Immature natural killer cell (primary cell): Measurements from ENCODE around the gene HRH4. TPM values are rescaled to one million over a fixed set of nuclear protein-coding genes. Genes with fewer than 3 reads are reported as not detected.

Source experiments
- DNase-seq, 3 donors: peaks; one replicate each; pipeline ENCODE4 v3.0.0; 2022; ENCODE audit warnings: mixed read lengths in 1 of 3
- H3K27ac Mint-ChIP-seq, 6 donors: one replicate each; pipeline ENCODE4 v1.8.0; 2020; ENCODE audit warnings: mixed read lengths in 6 of 6, mild to moderate bottlenecking in 5 of 6, inconsistent platforms in 4 of 6, moderate library complexity in 3 of 6
- H3K27me3 Mint-ChIP-seq, 3 donors: one replicate each; pipeline ENCODE4 v1.8.0; 2020 to 2021; ENCODE audit warnings: low read depth in 3 of 3, mild to moderate bottlenecking in 3 of 3, mixed read lengths in 3 of 3, moderate library complexity in 3 of 3, inconsistent platforms in 1 of 3
- H3K36me3 Mint-ChIP-seq, 3 donors: one replicate each; pipeline ENCODE4 v1.8.0; 2020; ENCODE audit warnings: mixed read lengths in 3 of 3, inconsistent platforms in 2 of 3, mild to moderate bottlenecking in 2 of 3
- H3K4me1 Mint-ChIP-seq, 2 donors: one replicate each; pipeline ENCODE4 v1.8.0; 2020; ENCODE audit warnings: inconsistent platforms in 2 of 2, mild to moderate bottlenecking in 2 of 2, mixed read lengths in 2 of 2, moderate library complexity in 1 of 2
- H3K4me3 Mint-ChIP-seq, 5 donors: one replicate each; pipeline ENCODE4 v1.8.0; 2020; ENCODE audit warnings: mild to moderate bottlenecking in 5 of 5, mixed read lengths in 5 of 5, inconsistent platforms in 3 of 5, moderate library complexity in 3 of 5
- H3K9me3 Mint-ChIP-seq, 6 donors: one replicate each; pipeline ENCODE4 v1.8.0; 2020; ENCODE audit warnings: mild to moderate bottlenecking in 6 of 6, mixed read lengths in 6 of 6, inconsistent platforms in 4 of 6, moderate library complexity in 3 of 6
- polyA plus RNA-seq, 3 donors: library from polyadenylated mRNA; unstranded; fragments of 300-500 nt; fragmentation: Illumina TruSeq; gene quantifications; one replicate each; pipeline ENCODE4 v1.2.3, GENCODE V29; 2021

Gene HRH4
- polyA plus RNA-seq, 3 donors from 2014 or later: not detected

GRCh38 chr18:24475926-24476589 is 15.6 kb downstream of the HRH4 start:
- Mint-ChIP-seq H3K4me1 (no peaks in the 10 kb centered on the region), H3K27me3 (peaks cover 0 to 5% (median 4%) of the 10 kb centered on the region in 3 donors), H3K36me3 (peaks cover 0 to 3% (median 0%) of the 10 kb centered on the region in 3 donors), H3K9me3 (no peaks in the 10 kb centered on the region), H3K27ac (no peak overlapping the region), H3K4me3 (no peak overlapping the region)
- DNase-seq: no peak

GRCh38 chr18:24479371-24479770 is 18.9 kb downstream of the HRH4 start:
- peaks cover 0 to 4% (median 4%) of the 10 kb centered on the region in 3 donors for H3K27me3 Mint-ChIP-seq
- H3K4me3 Mint-ChIP-seq: no peak overlapping the region
- H3K4me1 Mint-ChIP-seq: no peaks in the 10 kb centered on the region
- no peak overlapping the region for H3K27ac Mint-ChIP-seq
- no peaks in the 10 kb centered on the region for H3K9me3 Mint-ChIP-seq
- peaks cover 0 to 3% (median 0%) of the 10 kb centered on the region in 3 donors for H3K36me3 Mint-ChIP-seq
- no peak for DNase-seq

DNA sequence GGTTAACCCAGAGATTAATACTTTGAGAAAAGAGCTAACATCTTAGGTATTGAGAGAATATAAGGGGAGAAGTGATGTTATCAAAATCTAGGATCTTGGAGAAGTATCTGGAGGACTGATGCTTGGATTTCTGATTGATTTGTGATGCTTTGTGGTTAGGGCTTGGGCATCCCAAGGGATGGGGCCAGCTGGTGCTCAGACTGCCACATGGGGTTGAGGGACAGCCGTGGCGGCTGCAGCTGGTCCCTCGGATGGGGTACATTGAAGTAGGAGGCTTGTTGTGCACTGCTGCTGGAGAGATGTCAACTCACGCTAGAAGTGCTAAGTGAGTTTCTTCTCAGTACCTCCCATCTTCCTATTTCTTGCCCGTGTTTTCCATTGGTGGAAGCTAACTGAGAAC is 22.4 kb downstream of the HRH4 start:
- H3K4me1 Mint-ChIP-seq: no peaks in the 10 kb centered on the region
- H3K9me3 Mint-ChIP-seq: no peaks in the 10 kb centered on the region
- H3K4me3 Mint-ChIP-seq: no peak overlapping the region
- peaks cover 0 to 7% (median 7%) of the 10 kb centered on the region in 3 donors for H3K27me3 Mint-ChIP-seq
- no peak overlapping the region for H3K27ac Mint-ChIP-seq
- DNase-seq: no peak
- peaks cover 0 to 3% (median 0%) of the 10 kb centered on the region in 3 donors for H3K36me3 Mint-ChIP-seq

DNA sequence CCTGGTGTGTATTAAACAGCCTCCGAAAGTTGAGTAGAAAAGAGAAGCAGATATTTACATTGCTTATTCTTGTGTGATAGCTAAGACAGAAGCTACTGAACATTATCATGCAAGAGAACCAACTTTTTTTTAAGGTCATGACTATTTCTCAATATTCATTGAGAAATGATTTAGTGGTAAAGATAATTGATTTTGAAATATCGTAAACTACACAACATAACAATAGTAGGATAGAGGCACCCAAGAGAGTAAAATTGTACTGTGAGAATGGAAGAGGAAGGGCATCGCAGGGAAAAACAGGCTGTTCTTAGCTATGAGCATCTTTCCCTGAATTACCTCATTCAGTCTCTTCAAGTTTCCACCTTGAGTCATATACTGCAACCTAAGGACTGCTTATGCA is 25.2 kb downstream of the HRH4 start:
- H3K4me1 Mint-ChIP-seq: peaks cover 4 to 6% of the 10 kb centered on the region in 2 donors
- peaks cover 6 to 10% (median 6%) of the 10 kb centered on the region in 3 donors for H3K27me3 Mint-ChIP-seq
- no peak overlapping the region for H3K27ac Mint-ChIP-seq
- DNase-seq: no peak
- H3K4me3 Mint-ChIP-seq: no peak overlapping the region
- no peaks in the 10 kb centered on the region for H3K36me3 Mint-ChIP-seq
- H3K9me3 Mint-ChIP-seq: no peaks in the 10 kb centered on the region

- Mint-ChIP-seq H3K4me1 (peaks cover 6 to 9% of the 10 kb centered on the region in 2 donors), H3K36me3 (no peaks in the 10 kb centered on the region), H3K27me3 (peaks cover 6 to 10% (median 8%) of the 10 kb centered on the region in 3 donors), H3K4me3 (no peak overlapping the region), H3K9me3 (no peaks in the 10 kb centered on the region), H3K27ac (no peak overlapping the region)
- no peak for DNase-seq
Observed at GRCh38 chr18:24486684-24487083, 26.2 kb downstream of the HRH4 start.

DNA sequence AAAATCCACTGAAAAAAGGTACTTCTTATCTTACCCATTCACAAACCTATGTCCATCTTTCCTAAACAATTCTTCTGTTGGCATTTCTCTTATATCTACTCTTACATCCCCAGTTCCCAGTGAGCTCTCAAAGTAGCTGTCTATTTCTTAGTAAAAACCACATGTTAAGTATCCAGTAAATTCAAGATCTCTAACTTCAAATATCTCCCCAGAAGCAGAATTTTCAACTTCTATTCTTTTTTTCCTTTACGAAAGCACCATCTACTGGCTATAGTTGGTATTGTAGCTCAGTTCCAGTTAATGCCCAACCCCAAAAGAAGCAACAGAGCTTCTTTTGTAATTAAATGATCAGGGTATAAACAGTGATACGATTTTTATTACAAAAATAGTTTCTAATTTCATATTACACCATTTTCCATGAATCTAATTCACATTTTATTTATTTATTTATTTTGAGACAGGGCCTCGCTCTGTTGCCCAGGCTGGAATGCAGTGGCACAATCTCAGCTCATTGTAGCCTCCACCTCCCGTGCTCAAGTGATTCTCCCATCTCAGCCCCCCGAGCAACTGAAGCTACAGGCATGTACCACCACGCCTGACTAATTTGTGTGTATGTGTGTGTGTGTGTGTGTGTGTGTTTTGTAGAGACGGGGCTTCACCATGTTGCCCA is 28.5 kb downstream of the HRH4 start:
- Mint-ChIP-seq H3K36me3 (no peaks in the 10 kb centered on the region), H3K9me3 (no peaks in the 10 kb centered on the region), H3K27ac (peak overlapping the region in 2 of 6 donors; percentile 1 to 36), H3K4me1 (peaks cover 26 to 32% of the 10 kb centered on the region in 2 donors), H3K27me3 (peaks cover 8 to 22% (median 15%) of the 10 kb centered on the region in 3 donors), H3K4me3 (peak overlapping the region in 1 of 5 donors; percentile 1)
- DNase-seq: peak; percentile 22 to 34 (median 31)

DNA sequence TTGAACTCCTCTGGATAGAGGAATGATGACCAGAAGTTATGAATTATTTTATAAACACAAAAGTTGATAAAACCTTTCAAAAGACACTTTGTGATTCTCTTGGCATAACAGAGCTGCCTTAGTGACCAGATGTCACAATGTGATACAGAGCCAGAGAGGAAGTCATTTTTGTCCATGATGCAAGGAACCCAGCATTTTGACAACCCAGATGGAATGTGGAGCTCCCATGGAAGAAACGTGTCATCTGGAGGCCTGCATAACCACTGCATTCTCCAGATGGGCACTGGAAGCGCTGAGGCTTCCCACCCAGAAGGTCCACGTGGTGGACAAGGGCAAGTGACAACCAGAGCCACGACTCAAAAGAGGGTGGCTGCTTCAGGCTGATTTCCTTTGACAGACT is 30.1 kb downstream of the HRH4 start:
- Mint-ChIP-seq H3K4me3 (no peak overlapping the region), H3K27ac (no peak overlapping the region), H3K36me3 (no peaks in the 10 kb centered on the region)

GRCh38 chr18:24491927-24492834 is 31.7 kb downstream of the HRH4 start:
- peak overlapping the region; percentile 5 to 84 (median 64) for H3K4me3 Mint-ChIP-seq
- H3K4me1 Mint-ChIP-seq: peaks cover 40 to 47% of the 10 kb centered on the region in 2 donors
- peaks cover 0 to 2% (median 0%) of the 10 kb centered on the region in 6 donors for H3K9me3 Mint-ChIP-seq
- peak; percentile 60 to 68 (median 62) for DNase-seq
- H3K27me3 Mint-ChIP-seq: peaks cover 7 to 24% (median 17%) of the 10 kb centered on the region in 3 donors
- peak overlapping the region in 4 of 6 donors; percentile 6 to 67 (median 36) for H3K27ac Mint-ChIP-seq
- H3K36me3 Mint-ChIP-seq: no peaks in the 10 kb centered on the region

More for the DNA sequence above, 30.1 kb downstream of the HRH4 start:
- DNase-seq: no peak
- Mint-ChIP-seq H3K27me3 (peaks cover 8 to 24% (median 20%) of the 10 kb centered on the region in 3 donors), H3K4me1 (peaks cover 40 to 47% of the 10 kb centered on the region in 2 donors), H3K9me3 (peaks cover 0 to 2% (median 0%) of the 10 kb centered on the region in 6 donors)

GRCh38 chr18:24494586-24494985 is 34.1 kb downstream of the HRH4 start:
- H3K36me3 Mint-ChIP-seq: no peaks in the 10 kb centered on the region
- DNase-seq: peak; percentile 47 to 57 (median 48)
- H3K4me3 Mint-ChIP-seq: peak overlapping the region in 2 of 5 donors; percentile 33 to 36
- H3K27ac Mint-ChIP-seq: no peak overlapping the region
- H3K27me3 Mint-ChIP-seq: peaks cover 8 to 22% (median 18%) of the 10 kb centered on the region in 3 donors
- H3K9me3 Mint-ChIP-seq: peaks cover 0 to 2% (median 0%) of the 10 kb centered on the region in 6 donors
- H3K4me1 Mint-ChIP-seq: peaks cover 35 to 41% of the 10 kb centered on the region in 2 donors

GRCh38 chr18:24497031-24497754 is 36.8 kb downstream of the HRH4 start:
- Mint-ChIP-seq H3K4me3 (no peak overlapping the region), H3K27ac (no peak overlapping the region), H3K9me3 (peaks cover 0 to 2% (median 0%) of the 10 kb centered on the region in 6 donors), H3K4me1 (peaks cover 28 to 33% of the 10 kb centered on the region in 2 donors), H3K36me3 (peaks cover 0 to 3% (median 0%) of the 10 kb centered on the region in 3 donors), H3K27me3 (peaks cover 10 to 21% (median 18%) of the 10 kb centered on the region in 3 donors)
- no peak for DNase-seq

- H3K9me3 Mint-ChIP-seq: peaks cover 0 to 2% (median 0%) of the 10 kb centered on the region in 6 donors
- peaks cover 5 to 6% of the 10 kb centered on the region in 2 donors for H3K4me1 Mint-ChIP-seq
- no peak overlapping the region for H3K4me3 Mint-ChIP-seq
Observed at GRCh38 chr18:24499814-24500213, 39.4 kb downstream of the HRH4 start.

DNA sequence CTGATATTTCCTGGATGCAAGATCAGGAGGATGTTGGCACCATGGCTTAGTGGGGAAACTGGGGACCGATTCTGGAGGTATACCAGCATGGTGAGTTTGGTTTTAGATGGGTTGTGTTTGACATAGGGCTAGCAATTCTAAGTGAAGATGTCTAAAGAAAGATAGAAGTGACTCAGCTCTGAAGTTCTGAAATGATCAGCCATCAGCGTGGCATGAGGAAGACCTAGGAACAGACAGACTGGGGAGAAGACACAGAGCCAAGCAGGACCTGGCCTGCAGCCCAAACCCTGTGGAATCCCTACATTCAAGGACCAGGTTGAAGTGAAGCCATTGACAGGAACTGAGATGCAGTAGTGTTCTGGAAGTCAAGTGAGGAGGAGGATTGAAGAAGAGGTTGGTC is 39.8 kb downstream of the HRH4 start:
- Mint-ChIP-seq H3K4me3 (no peak overlapping the region), H3K27me3 (peaks cover 8 to 14% (median 11%) of the 10 kb centered on the region in 3 donors), H3K9me3 (peaks cover 0 to 2% (median 0%) of the 10 kb centered on the region in 6 donors), H3K36me3 (peaks cover 0 to 3% (median 0%) of the 10 kb centered on the region in 3 donors), H3K27ac (no peak overlapping the region), H3K4me1 (peaks cover under 1 to 2% of the 10 kb centered on the region in 2 donors)
- no peak for DNase-seq

More at GRCh38 chr18:24499814-24500213, 39.4 kb downstream of the HRH4 start:
- Mint-ChIP-seq H3K27me3 (peaks cover 8 to 15% (median 11%) of the 10 kb centered on the region in 3 donors), H3K36me3 (peaks cover 0 to 3% (median 0%) of the 10 kb centered on the region in 3 donors), H3K27ac (no peak overlapping the region)
- DNase-seq: no peak

GRCh38 chr18:24500766-24501165 is 40.3 kb downstream of the HRH4 start:
- no peaks in the 10 kb centered on the region for H3K4me1 Mint-ChIP-seq
- peaks cover 0 to 3% (median 0%) of the 10 kb centered on the region in 3 donors for H3K36me3 Mint-ChIP-seq
- H3K27ac Mint-ChIP-seq: no peak overlapping the region
- DNase-seq: no peak
- H3K9me3 Mint-ChIP-seq: peaks cover 0 to 2% (median 0%) of the 10 kb centered on the region in 6 donors
- peaks cover 8 to 13% (median 10%) of the 10 kb centered on the region in 3 donors for H3K27me3 Mint-ChIP-seq
- H3K4me3 Mint-ChIP-seq: no peak overlapping the region
